Pons (tissue), 1 donor: ENCODE measurements around the gene BEST2.

Source experiments
- DNase-seq: peaks from one replicate; pipeline ENCODE4 v3.0.0-alpha.2; 2016; ENCODE audit warnings: low spot score

The BEST2 gene

DNA sequence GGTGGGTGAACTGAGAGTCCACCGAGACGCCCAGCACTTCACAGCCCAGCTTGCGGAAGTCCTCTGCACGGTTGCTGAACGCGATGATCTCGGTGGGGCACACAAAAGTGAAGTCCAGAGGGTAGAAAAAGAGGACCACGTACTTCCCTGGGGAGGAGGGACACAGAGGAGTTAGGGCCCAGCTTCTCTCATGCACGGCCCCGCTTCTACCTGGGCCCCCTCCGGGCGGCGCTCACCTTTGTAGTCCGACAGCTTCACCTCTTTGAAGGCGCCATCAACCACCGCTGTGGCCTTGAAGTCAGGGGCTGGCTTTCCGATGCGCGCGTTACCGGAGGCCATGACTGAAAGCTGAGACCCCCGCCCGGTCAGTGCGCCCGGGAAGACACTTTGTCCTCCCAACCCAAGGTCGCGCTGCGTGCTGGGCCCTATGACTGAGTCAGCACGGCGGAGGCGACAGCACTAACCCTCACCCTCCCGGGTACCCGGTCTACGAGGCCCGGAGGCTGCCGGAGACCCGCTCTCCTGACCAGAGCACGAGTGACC, 49.4 kb downstream of the BEST2 start:
- no peak for DNase-seq

DNA sequence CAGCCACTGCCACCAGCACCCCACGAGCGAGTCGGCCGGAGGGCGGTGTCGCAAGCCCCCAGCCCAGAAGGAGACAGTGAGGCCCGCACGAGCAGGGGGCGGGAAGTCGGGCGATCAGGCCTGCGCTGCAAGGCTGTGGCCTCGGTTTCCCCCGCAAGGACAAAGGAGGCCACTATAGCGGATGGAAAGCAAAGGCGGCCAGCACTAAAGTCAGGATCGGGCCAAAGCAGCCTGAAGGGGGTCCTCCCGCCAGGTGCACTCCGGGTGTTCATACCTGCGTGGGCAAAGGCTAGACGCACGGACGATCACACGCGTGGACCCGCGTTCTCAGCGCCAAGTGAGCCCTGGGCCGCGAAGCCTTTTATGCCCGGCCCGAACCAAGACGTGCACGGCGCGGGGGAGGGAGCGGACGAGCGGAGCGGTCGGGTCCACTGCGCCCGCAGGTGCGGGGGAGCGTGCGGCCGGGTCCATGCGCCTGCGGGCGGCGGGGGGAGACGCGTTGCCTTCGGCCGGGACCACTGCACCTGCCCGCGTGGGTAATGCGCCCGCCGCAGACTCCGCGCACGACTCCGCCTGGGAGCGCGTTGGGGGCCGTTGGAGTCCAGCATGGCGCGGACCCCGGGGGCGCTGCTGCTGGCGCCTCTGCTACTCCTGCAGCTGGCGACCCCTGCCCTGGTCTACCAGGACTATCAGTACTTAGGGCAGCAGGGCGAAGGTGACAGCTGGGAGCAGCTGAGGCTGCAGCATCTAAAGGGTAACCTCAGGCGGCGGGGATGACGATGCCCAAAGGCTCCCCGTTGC, 50.1 kb downstream of the BEST2 start, which contains the start of the genes PRDX2 and THSD8:
PRDX2 (minus strand) TSS at position 335 of the 801 bp plus-strand sequence. CDS start 539 bp downstream, outside the sequence.
THSD8 (plus strand) TSS at position 604 of the 801 bp plus-strand sequence; CDS start at position 607, 3 bp downstream.
- peak; percentile 59 for DNase-seq

DNA sequence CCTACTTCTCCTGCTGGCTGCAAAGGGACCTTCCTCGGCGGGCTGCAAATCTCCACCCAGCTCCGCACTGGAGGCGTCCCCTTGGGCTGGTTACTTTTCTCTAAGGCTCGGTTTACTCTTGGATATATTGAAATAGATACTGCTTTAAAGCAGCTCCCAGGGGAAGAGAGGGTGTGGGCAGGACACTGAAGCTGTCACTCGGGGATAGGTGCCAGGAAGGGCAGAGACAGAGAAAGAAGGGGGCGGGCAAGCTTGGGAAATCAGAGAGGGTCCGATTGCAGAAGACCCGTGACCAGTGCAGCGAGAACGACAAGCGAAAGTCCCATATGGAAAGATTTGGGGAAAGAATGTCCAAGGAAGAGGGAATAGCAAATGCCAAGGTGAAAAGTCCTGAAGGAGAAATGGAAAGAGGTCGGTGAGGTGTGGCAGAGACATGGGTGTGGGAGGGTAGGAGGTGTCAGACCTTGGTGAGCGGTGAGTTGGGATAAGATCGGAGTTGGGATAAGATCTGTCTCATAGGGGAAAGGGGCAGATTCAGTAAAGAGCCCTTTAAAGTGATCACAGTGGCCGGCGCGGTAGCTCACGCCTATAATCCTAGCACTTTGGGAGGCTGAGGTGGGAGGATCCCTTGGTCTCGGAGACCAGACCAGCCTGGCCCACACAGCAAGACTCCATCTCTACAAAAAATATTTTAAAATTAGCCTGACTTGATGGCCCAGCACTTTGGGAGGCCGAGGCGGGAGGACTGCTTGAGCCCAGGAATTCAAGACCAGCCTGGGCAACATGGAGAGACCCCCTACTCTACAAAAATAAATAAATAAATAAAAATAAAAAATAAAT, 50.9 kb downstream of the BEST2 start:
- no peak for DNase-seq

DNA sequence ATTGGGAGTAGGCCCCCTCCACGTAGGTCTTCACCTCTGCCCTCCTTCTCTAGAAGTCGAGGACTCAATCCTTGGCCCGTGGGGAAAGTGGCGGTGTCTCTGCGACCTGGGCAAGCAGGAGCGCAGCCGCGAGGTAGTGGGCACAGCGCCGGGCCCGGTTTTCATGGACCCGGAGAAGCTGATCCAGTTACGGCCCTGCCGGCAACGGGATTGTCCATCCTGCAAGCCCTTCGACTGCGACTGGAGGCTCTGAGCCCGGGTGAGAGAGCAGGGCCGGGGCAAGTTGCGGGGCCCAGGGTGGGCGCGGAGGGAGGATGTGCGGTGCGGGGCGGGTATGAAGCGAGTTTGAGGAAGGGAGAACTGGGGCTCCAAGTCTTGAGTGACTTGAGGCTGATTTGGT, 52.5 kb downstream of the BEST2 start:
- no peak for DNase-seq

DNA sequence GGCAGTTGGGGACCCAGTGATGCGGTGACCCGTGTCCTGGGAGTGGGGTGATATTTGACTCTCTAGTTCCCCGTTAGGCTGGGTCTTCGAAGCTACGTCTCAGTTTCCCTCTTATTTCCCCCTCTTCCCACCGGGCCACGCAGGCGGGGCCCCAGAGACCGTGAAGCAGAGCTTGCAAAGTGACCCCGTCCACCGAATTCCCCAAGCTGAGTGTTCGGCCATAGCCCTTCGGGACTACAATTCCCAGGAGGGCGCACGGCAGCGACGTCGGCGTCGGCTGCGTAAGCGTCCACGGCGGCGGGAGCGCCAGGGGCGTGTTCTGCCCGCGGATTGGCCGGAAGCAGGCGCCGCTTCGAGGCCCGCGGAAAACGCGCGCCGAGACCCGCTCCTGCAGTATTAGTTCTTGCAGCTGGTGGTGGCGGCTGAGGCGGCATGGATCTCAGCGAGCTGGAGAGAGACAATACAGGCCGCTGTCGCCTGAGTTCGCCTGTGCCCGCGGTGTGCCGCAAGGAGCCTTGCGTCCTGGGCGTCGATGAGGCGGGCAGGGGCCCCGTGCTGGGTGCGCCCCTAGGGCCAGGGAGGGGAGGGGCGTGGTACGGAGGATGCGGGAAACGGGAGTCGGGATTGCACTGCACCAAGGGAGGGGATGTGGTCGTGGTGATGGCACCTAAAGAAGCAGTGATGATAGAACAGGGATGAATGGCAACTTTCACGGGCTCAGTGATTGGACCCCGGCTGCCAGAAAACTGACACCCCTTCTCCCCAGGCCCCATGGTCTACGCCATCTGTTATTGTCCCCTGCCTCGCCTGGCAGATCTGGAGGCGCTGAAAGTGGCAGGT, 54.9 kb downstream of the BEST2 start, which contains the start of gene RNASEH2A:
RNASEH2A (plus strand) TSS at position 343 of the 840 bp plus-strand sequence; CDS start at position 433, 90 bp downstream.
- peak; percentile 82 for DNase-seq
